ENCODE measurements around the gene ELP6. TPM values are rescaled to one million over a fixed set of nuclear protein-coding genes. Genes with fewer than 3 reads are reported as not detected.

ELP6 gene
- total RNA-seq (2012; rRNA removed): 18.0 and 26.4 TPM in 2 replicates

GRCh38 chr3:47513125-47513929, at the start of gene ELP6:
Gene ELP6, minus strand, starts transcription at chr3:47513712. Its CDS starts 122 bp downstream, at chr3:47513590.
- Histone ChIP-seq H3K4me2 (ENCODE audit: low read length) (peak within 1 kb of the TSS; percentile 94), H3K9me3 (replicated peaks; ENCODE audit: low read length) (no peaks in the 10 kb centered on the region), H3K36me3 (ENCODE audit: insufficient read depth, low read length) (peaks cover 18% of the 10 kb centered on the region), H3K4me1 (ENCODE audit: control insufficient read depth, insufficient read depth, low read length) (peaks cover 8% of the 10 kb centered on the region), H3K9ac (ENCODE audit: low read depth, low read length) (peak within 1 kb of the TSS; percentile 94), H3K4me3 (ENCODE audit: low read length) (peak within 1 kb of the TSS; percentile 98), H3K27me3 (ENCODE audit: control insufficient read depth, insufficient read depth, low read length) (no peaks in the 10 kb centered on the region)

- Histone ChIP-seq H3K36me3 (ENCODE audit: insufficient read depth, low read length) (no peaks in the 10 kb centered on the region), H3K4me1 (ENCODE audit: control insufficient read depth, insufficient read depth, low read length) (no peaks in the 10 kb centered on the region), H3K4me2 (ENCODE audit: low read length) (no peak overlapping the region), H3K9ac (ENCODE audit: low read depth, low read length) (no peak overlapping the region), H3K27me3 (ENCODE audit: control insufficient read depth, insufficient read depth, low read length) (peaks cover 22% of the 10 kb centered on the region), H3K4me3 (ENCODE audit: low read length) (no peak overlapping the region), H3K9me3 (replicated peaks; ENCODE audit: low read length) (no peaks in the 10 kb centered on the region)
Measured at GRCh38 chr3:47556351-47556750, 42.8 kb upstream of the ELP6 start.

- H3K36me3 ChIP-seq (ENCODE audit: insufficient read depth, low read length): no peaks in the 10 kb centered on the region
- H3K9me3 ChIP-seq (replicated peaks; ENCODE audit: low read length): no peaks in the 10 kb centered on the region
- H3K4me1 ChIP-seq (ENCODE audit: control insufficient read depth, insufficient read depth, low read length): no peaks in the 10 kb centered on the region
- H3K27me3 ChIP-seq (ENCODE audit: control insufficient read depth, insufficient read depth, low read length): peaks cover 32% of the 10 kb centered on the region
- no peak overlapping the region for H3K4me3 ChIP-seq (ENCODE audit: low read length)
- no peak overlapping the region for H3K4me2 ChIP-seq (ENCODE audit: low read length)
- H3K9ac ChIP-seq (ENCODE audit: low read depth, low read length): no peak overlapping the region
Measured at GRCh38 chr3:47554335-47554734, 40.8 kb upstream of the ELP6 start.

- no peak overlapping the region for H3K4me2 ChIP-seq (ENCODE audit: low read length)
Measured at GRCh38 chr3:47553407-47553806, 39.9 kb upstream of the ELP6 start.

GRCh38 chr3:47542471-47543173, 29.1 kb upstream of the ELP6 start:
- peaks cover 2% of the 10 kb centered on the region for H3K27me3 ChIP-seq (ENCODE audit: control insufficient read depth, insufficient read depth, low read length)
- peak overlapping the region; percentile 63 for H3K4me2 ChIP-seq (ENCODE audit: low read length)
- H3K4me1 ChIP-seq (ENCODE audit: control insufficient read depth, insufficient read depth, low read length): peaks cover 7% of the 10 kb centered on the region
- H3K4me3 ChIP-seq (ENCODE audit: low read length): no peak overlapping the region
- no peak overlapping the region for H3K9ac ChIP-seq (ENCODE audit: low read depth, low read length)
- no peaks in the 10 kb centered on the region for H3K9me3 ChIP-seq (replicated peaks; ENCODE audit: low read length)
- H3K36me3 ChIP-seq (ENCODE audit: insufficient read depth, low read length): no peaks in the 10 kb centered on the region

More at GRCh38 chr3:47553407-47553806, 39.9 kb upstream of the ELP6 start:
- peaks cover 34% of the 10 kb centered on the region for H3K27me3 ChIP-seq (ENCODE audit: control insufficient read depth, insufficient read depth, low read length)
- H3K9me3 ChIP-seq (replicated peaks; ENCODE audit: low read length): no peaks in the 10 kb centered on the region
- no peak overlapping the region for H3K4me3 ChIP-seq (ENCODE audit: low read length)
- no peaks in the 10 kb centered on the region for H3K4me1 ChIP-seq (ENCODE audit: control insufficient read depth, insufficient read depth, low read length)
- H3K9ac ChIP-seq (ENCODE audit: low read depth, low read length): no peak overlapping the region
- no peaks in the 10 kb centered on the region for H3K36me3 ChIP-seq (ENCODE audit: insufficient read depth, low read length)

GRCh38 chr3:47541583-47542108, 28.1 kb upstream of the ELP6 start:
- Histone ChIP-seq H3K27me3 (ENCODE audit: control insufficient read depth, insufficient read depth, low read length) (peaks cover 8% of the 10 kb centered on the region), H3K4me3 (ENCODE audit: low read length) (no peak overlapping the region), H3K9ac (ENCODE audit: low read depth, low read length) (no peak overlapping the region), H3K36me3 (ENCODE audit: insufficient read depth, low read length) (no peaks in the 10 kb centered on the region), H3K4me2 (ENCODE audit: low read length) (no peak overlapping the region), H3K9me3 (replicated peaks; ENCODE audit: low read length) (no peaks in the 10 kb centered on the region), H3K4me1 (ENCODE audit: control insufficient read depth, insufficient read depth, low read length) (peaks cover 7% of the 10 kb centered on the region)

- Histone ChIP-seq H3K27me3 (ENCODE audit: control insufficient read depth, insufficient read depth, low read length) (peaks cover 16% of the 10 kb centered on the region), H3K9ac (ENCODE audit: low read depth, low read length) (no peak overlapping the region), H3K4me3 (ENCODE audit: low read length) (no peak overlapping the region), H3K4me2 (ENCODE audit: low read length) (no peak overlapping the region), H3K9me3 (replicated peaks; ENCODE audit: low read length) (no peaks in the 10 kb centered on the region), H3K4me1 (ENCODE audit: control insufficient read depth, insufficient read depth, low read length) (peaks cover 7% of the 10 kb centered on the region), H3K36me3 (ENCODE audit: insufficient read depth, low read length) (no peaks in the 10 kb centered on the region)
Measured at GRCh38 chr3:47540281-47540680, 26.8 kb upstream of the ELP6 start.

- no peak overlapping the region for H3K9ac ChIP-seq (ENCODE audit: low read depth, low read length)
- H3K36me3 ChIP-seq (ENCODE audit: insufficient read depth, low read length): no peaks in the 10 kb centered on the region
Measured at GRCh38 chr3:47536967-47537366, 23.5 kb upstream of the ELP6 start.

GRCh38 chr3:47536221-47536891, 22.8 kb upstream of the ELP6 start:
- Histone ChIP-seq H3K9ac (ENCODE audit: low read depth, low read length) (no peak overlapping the region), H3K4me3 (ENCODE audit: low read length) (no peak overlapping the region), H3K4me1 (ENCODE audit: control insufficient read depth, insufficient read depth, low read length) (no peaks in the 10 kb centered on the region)

More at GRCh38 chr3:47536967-47537366, 23.5 kb upstream of the ELP6 start:
- H3K4me3 ChIP-seq (ENCODE audit: low read length): no peak overlapping the region
- no peak overlapping the region for H3K4me2 ChIP-seq (ENCODE audit: low read length)
- H3K4me1 ChIP-seq (ENCODE audit: control insufficient read depth, insufficient read depth, low read length): no peaks in the 10 kb centered on the region
- peaks cover 37% of the 10 kb centered on the region for H3K27me3 ChIP-seq (ENCODE audit: control insufficient read depth, insufficient read depth, low read length)
- H3K9me3 ChIP-seq (replicated peaks; ENCODE audit: low read length): no peaks in the 10 kb centered on the region

GRCh38 chr3:47533996-47534454, 20.5 kb upstream of the ELP6 start:
- H3K9ac ChIP-seq (ENCODE audit: low read depth, low read length): no peak overlapping the region
- peaks cover 37% of the 10 kb centered on the region for H3K27me3 ChIP-seq (ENCODE audit: control insufficient read depth, insufficient read depth, low read length)
- no peaks in the 10 kb centered on the region for H3K9me3 ChIP-seq (replicated peaks; ENCODE audit: low read length)

More at GRCh38 chr3:47536221-47536891, 22.8 kb upstream of the ELP6 start:
- Histone ChIP-seq H3K27me3 (ENCODE audit: control insufficient read depth, insufficient read depth, low read length) (peaks cover 37% of the 10 kb centered on the region), H3K36me3 (ENCODE audit: insufficient read depth, low read length) (no peaks in the 10 kb centered on the region), H3K4me2 (ENCODE audit: low read length) (no peak overlapping the region), H3K9me3 (replicated peaks; ENCODE audit: low read length) (no peaks in the 10 kb centered on the region)

GRCh38 chr3:47533481-47533880, 20.0 kb upstream of the ELP6 start:
- Histone ChIP-seq H3K4me2 (ENCODE audit: low read length) (no peak overlapping the region), H3K9ac (ENCODE audit: low read depth, low read length) (no peak overlapping the region), H3K27me3 (ENCODE audit: control insufficient read depth, insufficient read depth, low read length) (peaks cover 37% of the 10 kb centered on the region), H3K9me3 (replicated peaks; ENCODE audit: low read length) (no peaks in the 10 kb centered on the region), H3K36me3 (ENCODE audit: insufficient read depth, low read length) (no peaks in the 10 kb centered on the region), H3K4me1 (ENCODE audit: control insufficient read depth, insufficient read depth, low read length) (no peaks in the 10 kb centered on the region), H3K4me3 (ENCODE audit: low read length) (no peak overlapping the region)

More at GRCh38 chr3:47533996-47534454, 20.5 kb upstream of the ELP6 start:
- H3K36me3 ChIP-seq (ENCODE audit: insufficient read depth, low read length): no peaks in the 10 kb centered on the region
- no peaks in the 10 kb centered on the region for H3K4me1 ChIP-seq (ENCODE audit: control insufficient read depth, insufficient read depth, low read length)
- no peak overlapping the region for H3K4me3 ChIP-seq (ENCODE audit: low read length)
- H3K4me2 ChIP-seq (ENCODE audit: low read length): no peak overlapping the region
